GM19324 (cell line): Measurements from ENCODE around the gene RASGEF1C.

Source experiments
- ATAC-seq: cut with Tn5 transposase; IDR thresholded peaks from one replicate; pipeline ENCODE4 v1.9.1; 2021; ENCODE audit warnings: mild to moderate bottlenecking, moderate library complexity; ENCODE audit not compliant: unreplicated experiment, low FRiP score

RASGEF1C gene

DNA sequence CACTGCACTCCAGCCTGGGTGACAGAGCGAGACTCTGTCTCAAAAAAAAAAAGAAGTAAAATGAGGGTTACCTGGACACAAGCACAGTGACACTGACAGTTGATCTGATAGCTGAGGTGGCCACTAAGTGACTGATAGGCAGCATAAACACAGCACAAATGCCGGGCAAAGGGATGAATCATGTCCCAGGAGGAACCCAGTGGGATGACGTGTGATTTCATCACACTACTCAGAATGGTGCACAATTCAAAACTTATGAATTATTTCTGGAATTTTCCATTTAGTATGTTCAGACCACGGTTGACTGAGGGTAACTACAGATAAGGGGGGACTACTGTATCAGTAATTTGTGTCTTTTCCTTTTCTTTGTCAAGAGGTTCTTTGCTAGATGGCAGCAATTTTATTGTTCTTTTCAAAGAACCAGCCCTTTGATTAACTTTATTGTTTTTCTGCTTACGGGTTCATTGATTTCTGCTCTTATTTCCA lies 103.1 kb downstream of the RASGEF1C start:
- ATAC-seq = no peak

DNA sequence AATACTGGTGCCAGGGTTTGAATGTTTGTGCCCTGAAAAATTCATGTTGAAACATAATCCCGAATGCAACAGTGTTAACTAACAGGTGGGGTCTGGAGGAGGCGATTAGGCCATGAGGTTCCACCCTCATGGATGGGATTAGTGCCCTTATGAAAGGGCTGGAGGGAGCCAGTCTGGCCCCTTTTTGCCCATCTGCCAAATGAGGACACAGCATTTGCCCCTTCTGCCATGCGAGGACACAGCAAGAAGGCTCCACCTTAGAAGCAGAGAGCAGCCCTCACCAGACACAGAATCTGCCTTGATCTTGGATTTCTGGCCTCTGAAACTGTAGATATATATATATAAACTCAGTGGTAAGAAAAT lies 104.9 kb downstream of the RASGEF1C start:
- ATAC-seq = no peak

GRCh38 chr5:180103487-180104167 lies 105.4 kb downstream of the RASGEF1C start:
- ATAC-seq = no peak

- no peak for ATAC-seq
Observed at GRCh38 chr5:180102636-180103035, 106.4 kb downstream of the RASGEF1C start.

DNA sequence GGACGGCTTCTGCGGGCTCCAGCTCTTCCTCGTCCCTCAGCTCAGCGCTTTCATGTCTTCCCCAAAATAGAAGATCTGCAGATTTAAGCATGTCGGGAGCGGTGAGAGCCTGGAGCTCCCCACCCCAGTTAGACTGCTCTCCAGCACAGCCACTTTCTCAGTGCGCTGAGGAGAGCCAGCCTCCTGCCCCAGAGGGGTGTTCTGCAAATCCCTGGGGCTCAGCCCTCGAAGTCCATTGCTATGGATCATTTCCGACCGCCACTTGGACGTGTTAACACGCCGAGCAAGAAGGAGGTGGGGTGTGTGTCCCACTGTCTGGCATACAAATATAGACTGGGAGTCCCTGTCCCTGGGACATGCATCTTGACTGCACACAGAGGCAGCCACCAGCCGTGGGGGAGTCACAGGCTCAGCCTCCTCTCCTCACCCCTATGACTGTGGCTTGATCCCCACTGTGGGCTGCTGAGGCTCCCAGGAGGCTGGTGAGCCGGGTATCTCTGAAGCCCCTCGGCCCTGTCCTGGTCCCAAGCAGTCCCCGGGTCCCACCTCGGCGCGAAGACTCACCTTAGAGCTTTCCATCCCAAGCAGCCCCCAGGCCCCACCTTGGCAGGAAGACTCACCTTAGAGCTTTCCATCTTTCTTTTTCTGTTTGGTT lies 107.4 kb downstream of the RASGEF1C start:
- ATAC-seq = no peak

DNA sequence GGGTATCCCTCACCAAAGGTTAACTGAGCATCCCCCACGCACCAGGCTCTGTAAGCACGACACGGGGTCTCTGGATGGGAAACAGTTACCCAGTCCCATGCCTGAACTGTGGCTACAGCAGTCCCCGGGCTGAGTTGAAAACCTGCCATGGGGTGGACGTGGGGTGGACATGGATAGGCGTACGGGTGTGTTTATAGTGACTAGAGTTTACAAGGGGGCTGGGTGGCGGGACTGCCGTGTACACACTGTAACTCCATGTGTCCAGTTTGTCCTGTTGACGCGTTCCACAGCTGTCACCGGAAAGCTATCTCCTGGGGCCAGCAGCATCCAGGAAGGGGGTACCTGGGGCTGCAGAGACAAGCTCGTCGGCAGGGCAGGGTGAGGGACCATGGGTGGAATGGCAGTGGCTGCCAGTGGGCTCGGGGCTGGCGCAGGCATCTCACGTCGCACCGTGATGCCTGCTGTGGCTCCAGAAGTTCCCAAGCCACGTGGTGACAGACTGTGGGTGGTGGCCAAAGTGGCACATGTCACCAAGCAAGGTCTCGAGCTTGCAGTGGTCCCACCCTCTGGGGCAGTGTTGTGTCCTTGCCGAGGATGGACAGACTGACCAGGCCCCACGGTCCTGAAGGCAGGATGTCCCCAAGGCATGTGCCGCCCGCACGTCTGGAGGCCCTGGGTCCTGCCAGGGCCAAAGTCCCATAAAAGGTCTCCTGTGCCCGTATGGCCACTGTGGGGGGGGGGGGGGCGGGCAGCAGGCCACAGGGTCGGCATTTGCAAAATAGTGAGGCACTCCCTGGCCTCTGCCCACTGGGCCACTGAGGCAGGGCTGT lies 108.2 kb downstream of the RASGEF1C start:
- ATAC-seq = no peak

DNA sequence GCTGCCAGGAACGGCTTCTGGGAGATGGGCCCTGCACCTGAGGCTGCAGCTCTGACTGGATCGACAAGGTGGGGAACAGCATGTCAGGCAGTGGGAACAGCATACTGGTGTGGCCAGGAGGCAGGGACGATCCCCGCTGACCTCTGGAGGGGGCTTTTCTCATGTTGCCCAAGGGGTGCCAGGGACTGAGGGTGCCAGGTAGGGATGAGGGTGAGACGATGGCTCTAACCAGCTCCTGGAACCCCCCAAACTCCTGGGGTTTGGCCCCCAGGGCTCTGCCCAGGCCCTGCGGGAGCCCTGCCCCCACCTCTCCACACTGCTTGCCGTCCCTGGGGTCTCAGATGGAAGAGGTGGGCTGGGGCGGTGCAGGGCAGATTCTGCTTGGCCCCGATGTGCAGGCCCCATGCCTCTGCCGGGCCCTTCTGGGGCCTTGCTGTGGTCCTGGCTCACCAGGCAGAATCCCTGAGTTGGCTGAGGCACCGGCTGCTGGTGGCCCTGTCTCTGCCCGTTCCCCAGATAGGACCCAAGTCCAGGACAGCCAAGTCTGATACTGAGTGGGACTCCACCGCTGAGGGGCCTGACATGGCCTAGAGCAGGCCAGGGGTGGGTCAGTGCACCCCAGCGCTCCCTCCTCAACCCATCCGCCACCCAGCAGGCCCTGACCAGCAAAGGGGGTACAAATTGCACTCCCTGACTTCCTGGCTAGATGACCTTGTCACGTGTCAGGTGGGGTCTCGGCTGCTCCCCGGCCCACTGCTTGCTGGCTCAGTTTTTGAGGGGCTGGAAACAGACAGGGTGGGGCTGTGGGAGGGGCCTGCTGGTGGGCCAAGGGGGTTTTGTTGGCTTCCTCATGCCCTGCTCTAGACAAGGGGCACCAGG lies 109.0 kb downstream of the RASGEF1C start:
- no peak for ATAC-seq

DNA sequence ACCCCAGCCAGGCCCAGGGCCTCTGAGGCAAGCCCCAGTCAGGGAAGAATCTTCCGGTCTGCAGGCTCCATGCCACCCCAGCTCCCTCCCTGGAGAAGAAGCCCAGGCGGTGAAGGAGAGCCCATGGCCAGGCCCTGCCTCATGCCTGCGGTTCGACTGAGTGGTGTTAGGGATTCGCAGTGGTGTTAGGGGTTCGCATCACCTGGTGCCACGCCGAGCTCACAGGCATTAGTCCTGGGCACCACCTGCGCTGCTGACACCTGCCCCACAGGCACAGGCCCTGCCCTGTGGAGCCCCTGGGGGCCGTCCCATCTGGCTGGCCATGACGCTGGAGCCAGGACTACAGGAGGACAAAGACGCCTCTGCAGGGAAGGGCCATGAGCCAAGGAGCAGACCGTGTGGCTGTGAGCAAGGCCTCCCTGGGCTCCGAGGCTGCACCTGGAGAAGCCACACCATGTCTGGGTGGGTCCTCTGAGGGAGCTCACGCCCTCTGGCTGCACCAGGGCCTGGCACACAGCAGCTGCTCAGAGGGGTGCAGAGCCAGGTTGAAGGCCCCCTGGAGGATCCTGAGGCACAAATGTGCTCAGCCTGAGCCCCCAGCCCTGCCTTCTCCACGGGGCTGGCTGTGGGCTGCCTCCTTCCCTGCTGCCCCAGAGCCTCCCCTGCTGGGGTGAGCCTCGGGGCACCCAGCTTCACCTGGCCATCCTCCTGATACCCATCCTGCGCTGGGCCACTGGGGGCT lies 109.8 kb downstream of the RASGEF1C start:
- ATAC-seq = no peak

GRCh38 chr5:180098526-180098925 lies 110.5 kb downstream of the RASGEF1C start:
- no peak for ATAC-seq

GRCh38 chr5:180097926-180098325 lies 111.1 kb downstream of the RASGEF1C start:
- no peak for ATAC-seq

DNA sequence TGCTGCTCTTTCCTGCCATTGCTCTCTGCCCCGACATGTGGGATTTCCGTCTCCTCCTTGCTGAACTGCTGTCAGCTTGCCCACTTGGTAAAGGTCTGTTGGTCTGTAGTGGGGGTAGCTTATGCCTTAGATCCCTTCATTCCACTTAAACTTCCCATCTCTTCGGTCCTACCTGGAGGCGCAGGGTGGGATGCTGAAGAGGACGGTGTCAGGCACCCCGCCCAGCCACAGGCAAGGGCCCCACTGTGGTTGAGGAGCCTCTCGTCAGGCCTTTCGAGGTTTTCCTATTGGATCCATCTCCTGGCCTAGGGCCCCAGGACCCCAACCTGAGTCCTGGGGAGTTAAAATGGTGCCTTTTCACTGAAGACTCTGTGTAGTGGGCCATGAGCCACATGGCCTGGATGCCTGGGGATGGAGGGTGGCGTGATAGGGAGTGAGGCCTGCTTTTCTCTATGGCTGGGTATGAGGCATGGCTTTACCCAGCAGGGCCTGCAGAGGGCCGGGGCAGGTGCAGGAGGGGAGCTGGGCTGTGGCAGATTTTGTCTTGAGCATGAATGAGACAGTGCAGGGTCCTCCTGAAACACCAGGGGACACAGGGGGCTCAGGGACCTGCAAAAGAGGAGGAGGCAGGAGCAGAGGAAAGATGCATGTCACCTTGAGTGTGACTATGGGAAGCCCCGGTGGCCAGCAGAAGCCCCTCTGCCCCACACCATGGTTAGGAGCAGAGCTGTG lies 111.7 kb downstream of the RASGEF1C start:
- no peak for ATAC-seq

- no peak for ATAC-seq
Observed at GRCh38 chr5:180096616-180097015, 112.4 kb downstream of the RASGEF1C start.

DNA sequence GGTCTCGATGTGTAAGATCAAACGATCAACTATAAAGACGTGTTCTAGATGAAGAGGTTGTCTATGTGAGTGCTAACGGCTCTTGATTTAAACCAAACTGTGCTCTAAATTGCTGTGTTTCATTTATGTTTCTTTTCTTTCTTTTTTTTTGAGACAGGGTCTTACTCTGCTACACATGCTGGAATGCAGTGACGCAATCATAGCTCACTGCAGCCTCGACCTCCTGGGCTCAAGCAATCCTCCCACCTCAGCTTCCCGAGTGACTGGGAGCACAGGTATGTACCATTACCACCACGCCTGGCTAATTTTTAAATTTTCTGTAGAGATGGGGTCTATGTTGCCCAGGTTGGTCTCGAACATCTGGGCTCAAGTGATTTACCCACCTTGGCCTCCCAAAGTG lies 113.5 kb downstream of the RASGEF1C start:
- no peak for ATAC-seq

DNA sequence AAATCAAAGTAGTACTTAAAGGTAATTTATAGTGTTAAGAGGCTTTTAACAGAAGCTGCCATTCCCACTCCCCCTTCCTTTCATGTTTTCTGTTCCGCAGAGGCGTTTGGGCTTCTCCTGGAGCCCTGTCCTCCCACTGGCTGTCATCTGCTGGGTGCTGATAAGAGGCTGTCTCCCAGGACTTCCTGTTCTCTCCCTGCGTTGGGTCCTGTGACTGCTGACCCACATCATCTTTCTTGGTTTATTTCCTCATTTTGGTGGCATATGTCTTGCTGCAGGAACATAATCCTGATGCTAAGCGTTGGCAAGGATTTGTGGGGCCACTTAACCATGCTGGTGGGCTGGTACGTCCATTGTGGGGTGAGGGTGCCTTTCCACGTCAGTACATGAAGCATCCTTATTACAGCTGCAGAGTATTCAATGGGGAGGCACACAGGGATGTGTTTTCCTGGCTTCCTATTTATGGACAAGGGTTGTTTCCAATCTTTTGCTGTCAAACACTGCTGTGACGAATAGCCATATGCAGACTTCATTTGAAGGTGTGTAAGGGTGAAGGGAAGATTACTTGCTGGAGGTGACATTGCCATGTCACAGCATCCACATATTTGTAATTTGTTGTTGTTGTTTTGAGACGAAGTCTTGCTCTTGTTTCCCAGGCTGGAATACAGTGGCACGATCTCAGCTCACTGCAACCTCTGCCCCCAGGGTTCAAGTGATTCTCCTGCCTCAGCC lies 115.2 kb downstream of the RASGEF1C start:
- ATAC-seq = no peak

DNA sequence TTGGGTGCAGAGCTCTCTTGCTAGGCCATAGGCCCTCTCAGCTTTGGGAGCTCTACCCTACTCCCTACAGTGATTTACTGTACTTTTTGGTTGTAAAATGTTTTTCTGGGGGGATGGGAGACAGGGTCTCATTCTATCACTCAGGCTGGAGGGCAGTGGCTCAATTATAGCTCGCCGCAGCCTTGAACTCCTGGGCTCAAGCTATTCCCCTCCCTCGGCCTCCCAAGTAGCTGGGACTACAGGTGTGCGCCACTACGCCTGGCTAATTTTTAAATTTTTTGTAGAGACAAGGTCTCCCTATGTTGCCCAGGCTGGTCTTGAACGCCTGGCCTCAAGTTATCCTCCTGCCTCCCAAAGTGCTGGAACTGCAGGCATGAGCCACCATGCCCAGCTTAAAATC lies 115.8 kb downstream of the RASGEF1C start:
- no peak for ATAC-seq

GRCh38 chr5:180090769-180091546 lies 118.1 kb downstream of the RASGEF1C start:
- ATAC-seq = no peak

GRCh38 chr5:180090098-180090768 lies 118.8 kb downstream of the RASGEF1C start:
- no peak for ATAC-seq
